H1 (cell line): Measurements from ENCODE around the gene C2orf92. TPM values are rescaled to one million over a fixed set of nuclear protein-coding genes. Genes with fewer than 3 reads are reported as not detected.

Source experiments
- CTCF ChIA-PET: fragments of 300-600 bp; sonication (Branson Sonifier 250); formaldehyde crosslinking; loops from one replicate; lab custom pipeline; 2021; ENCODE audit not compliant: partially characterized antibody; lab: Charles Lee
- POLR2A ChIA-PET: fragments of 300-600 bp; sonication (Branson Sonifier 250); formaldehyde crosslinking; loops from one replicate; lab custom pipeline; 2021; ENCODE audit warnings: inconsistent platforms; ENCODE audit not compliant: partially characterized antibody; lab: Charles Lee
- DNase-seq, 2 experiments: peaks; one replicate each; pipeline versions ENCODE4 v3.0.0 to v3.0.0-alpha.2; 2010 to 2022; ENCODE audit warnings: low spot score in 2 of 2, low read depth in 1 of 2, mixed read lengths in 1 of 2
- FAIRE-seq: peaks from 2 replicates; lab custom pipeline; 2011; peaks lifted over from hg19 to GRCh38; lab: Jason Lieb, UNC
- H2AFZ ChIP-seq: 2 replicates; pipeline ENCODE4 v1.8.1; 2012; ENCODE audit warnings: low read length, inconsistent platforms
- H2AK5ac ChIP-seq: 2 replicates; pipeline ENCODE4 v1.6.1; 2013; ENCODE audit warnings: low read depth, low read length
- H2BK120ac ChIP-seq: replicated peaks from 2 replicates; pipeline ENCODE3; 2013; ENCODE audit warnings: low read depth, low read length, inconsistent platforms
- H2BK12ac ChIP-seq: 2 replicates; pipeline ENCODE4 v1.6.1; 2013; ENCODE audit warnings: low read depth, low read length
- H2BK15ac ChIP-seq: 2 replicates; pipeline ENCODE4 v1.6.1; 2013; ENCODE audit warnings: low read length
- H2BK20ac ChIP-seq: 2 replicates; pipeline ENCODE4 v1.6.1; 2013; ENCODE audit warnings: low read length
- H2BK5ac ChIP-seq: 2 replicates; pipeline ENCODE4 v1.6.1; 2013; ENCODE audit warnings: low read depth, low read length
- H3K14ac ChIP-seq: 2 replicates; pipeline ENCODE4 v1.6.1; 2013; ENCODE audit warnings: inconsistent platforms; ENCODE audit not compliant: insufficient read length
- H3K18ac ChIP-seq: 2 replicates; pipeline ENCODE4 v1.6.1; 2013; ENCODE audit warnings: low read length; ENCODE audit errors: extremely low read depth
- H3K23ac ChIP-seq: 2 replicates; pipeline ENCODE4 v1.6.1; 2013; ENCODE audit warnings: inconsistent platforms; ENCODE audit not compliant: insufficient read length
- H3K23me2 ChIP-seq: 2 replicates; pipeline ENCODE4 v1.6.1; 2013; ENCODE audit warnings: low read depth, low read length
- H3K27ac ChIP-seq: 2 replicates; pipeline ENCODE4 v1.6.1; 2011; ENCODE audit warnings: low read depth, low read length, inconsistent platforms
- H3K27me3 ChIP-seq, 4 experiments: replicated peaks in 1 of 4; 1 replicate in 1 of 4; 2 replicates in 3 of 4; pipeline versions ENCODE4 v1.6.1 to v1.8.1; 2011 to 2013; ENCODE audit warnings: low read length in 3 of 4, mild to moderate bottlenecking in 3 of 4, inconsistent platforms in 2 of 4, mixed read lengths in 2 of 4, moderate library complexity in 1 of 4; ENCODE audit not compliant: control insufficient read depth in 3 of 4, insufficient read depth in 3 of 4; ENCODE audit errors: extremely low read depth in 1 of 4
- H3K36me3 ChIP-seq, 4 experiments: 2 replicates each; pipeline versions ENCODE4 v1.6.1 to v1.8.1; 2011 to 2013; ENCODE audit warnings: mild to moderate bottlenecking in 4 of 4, low read length in 3 of 4, moderate library complexity in 2 of 4, control low read depth in 1 of 4, inconsistent platforms in 1 of 4; ENCODE audit not compliant: insufficient read depth in 4 of 4, control insufficient read depth in 2 of 4
- H3K4ac ChIP-seq: replicated peaks from 2 replicates; pipeline ENCODE3; 2013; ENCODE audit warnings: low read length, low read depth, mixed read lengths, inconsistent platforms; ENCODE audit not compliant: insufficient read length
- H3K4me1 ChIP-seq, 4 experiments: replicated peaks in 1 of 4; 1 replicate in 1 of 4; 2 replicates in 3 of 4; pipeline versions ENCODE4 v1.6.1 to v1.8.1; 2011 to 2013; ENCODE audit warnings: low read length in 3 of 4, inconsistent platforms in 2 of 4, mixed read lengths in 1 of 4; ENCODE audit not compliant: insufficient read depth in 4 of 4, control insufficient read depth in 3 of 4
- H3K4me2 ChIP-seq, 2 experiments: 2 replicates each; pipeline versions ENCODE4 v1.6.1 to v1.8.1; 2011 to 2013; ENCODE audit warnings: low read depth in 2 of 2, low read length in 2 of 2, control low read depth in 1 of 2, inconsistent platforms in 1 of 2, mild to moderate bottlenecking in 1 of 2; ENCODE audit not compliant: insufficient read depth in 1 of 2
- H3K4me3 ChIP-seq, 4 experiments: fragments of 200-600, 300-600 bp in 1 of 4; sonication (generic), shearing (Covaris generic), sonication (Bioruptor Twin) in 1 of 4; 2 replicates each; pipeline versions ENCODE4 v1.5.1 to v1.8.1; 2011 to 2016; ENCODE audit warnings: low read length in 4 of 4, low read depth in 3 of 4, control low read depth in 2 of 4, inconsistent platforms in 2 of 4, mild to moderate bottlenecking in 2 of 4, mixed read lengths in 1 of 4, moderate library complexity in 1 of 4; ENCODE audit not compliant: insufficient read depth in 2 of 4; ENCODE audit errors: extremely low read depth in 1 of 4
- H3K56ac ChIP-seq: replicated peaks from 2 replicates; pipeline ENCODE3; 2013; ENCODE audit warnings: low read depth, mild to moderate bottlenecking, mixed read lengths, low read length, inconsistent platforms; ENCODE audit not compliant: insufficient read length
- H3K79me1 ChIP-seq: 2 replicates; pipeline ENCODE4 v1.6.1; 2013; ENCODE audit warnings: low read depth, low read length, control low read depth
- H3K79me2 ChIP-seq, 2 experiments: 2 replicates each; pipeline versions ENCODE4 v1.6.1 to v1.8.1; 2012 to 2013; ENCODE audit warnings: low read length in 2 of 2, mild to moderate bottlenecking in 2 of 2, inconsistent platforms in 1 of 2; ENCODE audit not compliant: insufficient read depth in 2 of 2, control insufficient read depth in 1 of 2
- H3K9ac ChIP-seq, 4 experiments: replicated peaks in 1 of 4; 1 replicate in 1 of 4; 2 replicates in 3 of 4; pipeline versions ENCODE4 v1.6.1 to v1.8.1; 2011 to 2013; ENCODE audit warnings: low read depth in 3 of 4, low read length in 3 of 4, control low read depth in 2 of 4, mild to moderate bottlenecking in 2 of 4, moderate library complexity in 2 of 4, inconsistent platforms in 1 of 4; ENCODE audit errors: extremely low read depth in 1 of 4
- H3K9me3 ChIP-seq, 2 experiments: 2 replicates each; pipeline versions ENCODE4 v1.6.1 to v1.8.1; 2012 to 2013; ENCODE audit warnings: mild to moderate bottlenecking in 2 of 2, moderate library complexity in 2 of 2, control low read depth in 1 of 2, inconsistent platforms in 1 of 2, low read depth in 1 of 2, low read length in 1 of 2, mixed read lengths in 1 of 2; ENCODE audit not compliant: insufficient read depth in 2 of 2
- H4K20me1 ChIP-seq, 2 experiments: replicated peaks in 1 of 2; 2 replicates each; pipeline versions ENCODE3 to v1.8.1; 2011 to 2013; ENCODE audit warnings: inconsistent platforms in 2 of 2, low read length in 2 of 2, mild to moderate bottlenecking in 1 of 2; ENCODE audit not compliant: insufficient read depth in 2 of 2, control insufficient read depth in 1 of 2
- H4K5ac ChIP-seq: 2 replicates; pipeline ENCODE4 v1.6.1; 2013; ENCODE audit warnings: low read length, low read depth, mixed read lengths, inconsistent platforms; ENCODE audit not compliant: insufficient read length
- H4K8ac ChIP-seq: 2 replicates; pipeline ENCODE4 v1.8.0; 2013; ENCODE audit warnings: mild to moderate bottlenecking, moderate library complexity, low read length, inconsistent platforms; ENCODE audit not compliant: insufficient read depth; ENCODE audit errors: extremely low read depth
- H4K91ac ChIP-seq: replicated peaks from 2 replicates; pipeline ENCODE3; 2013; ENCODE audit warnings: low read length, mixed read lengths, inconsistent platforms; ENCODE audit not compliant: insufficient read length
- ASH2L ChIP-seq: fragments of 200-600, 300-600 bp; sonication (generic); IDR thresholded peaks from one replicate; pipeline ENCODE4 v1.7.1; 2017; ENCODE audit warnings: low read length
- CHD1 ChIP-seq: IDR thresholded peaks from 2 replicates; pipeline ENCODE4 v1.6.1; 2012; ENCODE audit warnings: low read depth, low read length, improper control_type of control experiment
- GABPA ChIP-seq: IDR thresholded peaks from 2 replicates; pipeline ENCODE4 v1.6.1; 2011; ENCODE audit warnings: mild to moderate bottlenecking, low read length, moderate library complexity, borderline replicate concordance; ENCODE audit not compliant: insufficient read depth
- GTF2F1 ChIP-seq: IDR thresholded peaks from 2 replicates; pipeline ENCODE4 v1.6.1; 2012; ENCODE audit warnings: low read depth, low read length, improper control_type of control experiment, borderline replicate concordance
- KDM1A ChIP-seq: fragments of 200-600, 300-600 bp; sonication (generic); IDR thresholded peaks from 2 replicates; pipeline ENCODE4 v1.7.1; 2016; ENCODE audit warnings: mild to moderate bottlenecking, low read length, borderline replicate concordance
- KDM5A ChIP-seq: fragments of 200-600 bp; IDR thresholded peaks from 2 replicates; pipeline ENCODE4 v1.7.1; 2012; ENCODE audit warnings: mild to moderate bottlenecking, low read length, inconsistent platforms, mixed read lengths
- NANOG ChIP-seq: IDR thresholded peaks from 2 replicates; pipeline ENCODE4 v1.6.1; 2011; ENCODE audit warnings: low read length, low read depth, mild to moderate bottlenecking, inconsistent platforms; ENCODE audit not compliant: insufficient read depth, poor library complexity, severe bottlenecking
- RAD21 ChIP-seq, 2 experiments: IDR thresholded peaks in 1 of 2; conservative IDR thresholded peaks in 1 of 2; 2 replicates each; pipeline ENCODE4 v1.6.1; 2011; ENCODE audit warnings: low read depth in 2 of 2, low read length in 2 of 2, improper control_type of control experiment in 1 of 2, inconsistent platforms in 1 of 2, mild to moderate bottlenecking in 1 of 2, moderate library complexity in 1 of 2
- SAP30 ChIP-seq: fragments of 300-600 bp; sonication (generic); IDR thresholded peaks from 2 replicates; pipeline ENCODE4 v1.7.1; 2012; ENCODE audit warnings: low read length, moderate library complexity, mild to moderate bottlenecking, inconsistent platforms; ENCODE audit not compliant: insufficient read depth, insufficient replicate concordance
- SIX5 ChIP-seq: IDR thresholded peaks from 2 replicates; pipeline ENCODE4 v1.6.1; 2011; ENCODE audit warnings: mild to moderate bottlenecking, low read depth, low read length
- TAF7 ChIP-seq: optimal IDR thresholded peaks from 2 replicates; pipeline ENCODE3; 2011; ENCODE audit warnings: low read depth, mild to moderate bottlenecking, inconsistent platforms, low read length, moderate library complexity, borderline replicate concordance
- WGBS, 2 experiments: shearing (Covaris generic) in 1 of 2; methylation state at CpG; one replicate each; pipeline versions ENCODE4 v1.1.6 to v1.1.7; 2013 to 2015; ENCODE audit warnings: low lambda C conversion rate in 2 of 2, mixed read lengths in 2 of 2, inconsistent platforms in 1 of 2, low coverage in 1 of 2, missing lambda C conversion rate in 1 of 2; ENCODE audit not compliant: insufficient replicate concordance in 2 of 2, insufficient coverage in 1 of 2, insufficient read length in 1 of 2; ENCODE audit errors: extremely low coverage in 1 of 2, missing lambda C conversion rate in 1 of 2; 5-methylcytosine and 5-hydroxymethylcytosine counted together
- polyA plus RNA-seq, 7 experiments: library from polyadenylated mRNA; depleted of rRNA in 3 of 7; stranded (reverse) in 5 of 7; unstranded in 2 of 7; fragments of >200 nt in 5 of 7; fragments of 200-250 nt in 2 of 7; gene quantifications; 1 replicate in 5 of 7; 2 replicates in 1 of 7; 4 replicates in 1 of 7; pipeline versions ENCODE4 v1.2.1 to v1.2.3, GENCODE V29; 2011 to 2013; ENCODE audit warnings: missing spikeins in 2 of 7, mixed read lengths in 2 of 7
- total RNA-seq: library from RNA; stranded (reverse); fragmentation: NEBNext Ultra II Directional; extraction: Animal tissue kit (Norgen Biotek cat#: 25700); gene quantifications from 2 replicates; pipeline ENCODE4 v1.2.1, GENCODE V29; 2021

Gene C2orf92
- total and polyA plus RNA-seq, 2 of the 8 experiments (the other 6 are each of a cell fraction or from before 2014, with no cell fraction given) = 2.3 to 3.7 TPM

GRCh38 chr2:97736608-97737330, 67.3 kb downstream of the C2orf92 start:
- H3K27me3 ChIP-seq = no peaks in the 10 kb centered on the region
- no peak overlapping the region for H3K18ac ChIP-seq
- ChIA-PET POLR2A (interaction anchor here (1.3 kb wide), 1 partner anchor 74 kb away, joined by 3 read pairs; no protein-coding TSS in a partner anchor), CTCF (interaction anchor here (1.0 to 2.0 kb wide), 6 partner anchors 12 to 37 kb away, joined by 3 to 9 read pairs (median 4); no protein-coding TSS in a partner anchor)
- no peak overlapping the region for H4K91ac ChIP-seq
- no peak overlapping the region for H2BK15ac ChIP-seq
- peaks cover 0 to 1% of the 10 kb centered on the region in 2 experiments for H4K20me1 ChIP-seq
- H2AK5ac ChIP-seq = no peak overlapping the region
- H2BK120ac ChIP-seq = no peak overlapping the region
- H3K23ac ChIP-seq = no peak overlapping the region
- H3K4me1 ChIP-seq = no peaks in the 10 kb centered on the region
- no peak overlapping the region for H3K14ac ChIP-seq
- 92% methylated on average over 17 of the region's 20 CpGs; no CpG with 5 or more reads in 1 of the 2 experiments for WGBS, 2 experiments
- no peak overlapping the region for H3K4me3 ChIP-seq
- no peaks in the 10 kb centered on the region for H3K79me2 ChIP-seq
- no peaks in the 10 kb centered on the region for H3K36me3 ChIP-seq
- no peaks in the 10 kb centered on the region for H3K79me1 ChIP-seq
- no peak overlapping the region for H3K27ac ChIP-seq
- DNase-seq = no peak
- H2BK5ac ChIP-seq = no peak overlapping the region
- no peak overlapping the region for H3K9ac ChIP-seq
- H2BK12ac ChIP-seq = 0 out of 2 replicates have a peak overlapping the region, but pooled peaks have one; percentile 17
- no peak overlapping the region for H2AFZ ChIP-seq
- H3K4ac ChIP-seq = no peak overlapping the region
- H4K8ac ChIP-seq = peak overlapping the region; percentile 16; the same call in 1 of the 2 replicates
- no peaks in the 10 kb centered on the region for H3K23me2 ChIP-seq
- FAIRE-seq = no peak
- H3K9me3 ChIP-seq = no peaks in the 10 kb centered on the region
- H4K5ac ChIP-seq = no peak overlapping the region
- no peak overlapping the region for H2BK20ac ChIP-seq
- no peak overlapping the region for H3K56ac ChIP-seq
- H3K4me2 ChIP-seq = no peak overlapping the region
- TF ChIP-seq GABPA = no peak
- TF ChIP-seq SIX5 = no peak
- TF ChIP-seq RAD21 (IDR thresholded peaks at IDR 0.05 in 1 of 2, conservative IDR thresholded peaks at IDR 0.05 in 1 of 2; ENCODE audit: low read depth in 2 of 2, low read length in 2 of 2) = no peak
- no peak for TF ChIP-seq KDM1A
- no peak for TF ChIP-seq SAP30
- TF ChIP-seq TAF7 = no peak
- TF ChIP-seq CHD1 = no peak
- TF ChIP-seq KDM5A = no peak
- no peak for TF ChIP-seq GTF2F1
- TF ChIP-seq NANOG = no peak
- no peak for TF ChIP-seq ASH2L
